ENCODE measurements around the gene LTC4S.

- TF ChIP-seq CTCF (IDR thresholded peaks at IDR 0.05; ENCODE audit: borderline replicate concordance, extremely low read depth, low read length, poor library complexity, severe bottlenecking), result no peak
- TF ChIP-seq EZH2 (IDR thresholded peaks at IDR 0.05; ENCODE audit: borderline replicate concordance, low read depth, low read length, severe bottlenecking), result no peak
Measured at GRCh38 chr5:179796877-179797608, 3.3 kb downstream of the LTC4S start.
